K562 (cell line): ENCODE measurements around the gene GYS1. TPM values are rescaled to one million over a fixed set of nuclear protein-coding genes. Genes with fewer than 3 reads are reported as not detected.

Experiments
- GTF2F1 ChIP-seq: IDR thresholded peaks from 2 replicates; pipeline ENCODE4 v1.6.1; 2011; ENCODE audit warnings: low read depth, low read length, improper control_type of control experiment
- JUN ChIP-seq, 2 experiments: sonication (generic) in 1 of 2; formaldehyde crosslinking in 1 of 2; IDR thresholded peaks; 2 replicates each; pipeline versions ENCODE4 v1.6.1 to v1.8.0; 2012 to 2022; ENCODE audit warnings: borderline replicate concordance in 2 of 2, mild to moderate bottlenecking in 2 of 2, improper control_type of control experiment in 1 of 2, low read depth in 1 of 2, low read length in 1 of 2, missing genetic modification reagents in 1 of 2
- KHSRP ChIP-seq: fragments of 450-650 bp; IDR thresholded peaks from 2 replicates; pipeline ENCODE4 v1.6.1; 2017
- NELFE ChIP-seq: IDR thresholded peaks from 2 replicates; pipeline ENCODE4 v1.6.1; 2011; ENCODE audit warnings: mild to moderate bottlenecking; ENCODE audit not compliant: insufficient read depth, insufficient read length
- NR1H2 ChIP-seq: sonication (generic); formaldehyde crosslinking; IDR thresholded peaks from 2 replicates; pipeline ENCODE4 v1.4.0; 2020; ENCODE audit warnings: mild to moderate bottlenecking, missing genetic modification reagents
- NR2C1 ChIP-seq, 2 experiments: fragments of 450-650 bp; IDR thresholded peaks; 2 replicates each; pipeline ENCODE4 v1.6.1; 2017; ENCODE audit warnings: mild to moderate bottlenecking in 2 of 2, antibody characterized with exemption in 1 of 2, inconsistent platforms in 1 of 2, missing compliant biosample characterization in 1 of 2, missing genetic modification characterization in 1 of 2
- PCBP1 ChIP-seq: fragments of 200-400 bp; formaldehyde crosslinking; IDR thresholded peaks from 2 replicates; pipeline ENCODE4 v1.6.1; 2018; ENCODE audit warnings: mild to moderate bottlenecking, low read depth, low read length; ENCODE audit not compliant: poor library complexity, severe bottlenecking
- RBFOX2 ChIP-seq: fragments of 200-400 bp; formaldehyde crosslinking; IDR thresholded peaks from 2 replicates; pipeline ENCODE4 v1.6.1; 2017; ENCODE audit warnings: low read depth, mild to moderate bottlenecking, low read length, moderate library complexity
- RHOXF2B ChIP-seq: fragments of 250-450 bp; sonication (Bioruptor Pico); conservative IDR thresholded peaks from 2 replicates; pipeline ENCODE4 v1.5.1; 2021
- SETDB1 ChIP-seq: IDR thresholded peaks from one replicate; pipeline ENCODE4 v1.6.1; 2012; ENCODE audit warnings: low read length, control low read depth, inconsistent platforms
- SLC30A9 ChIP-seq: fragments of 250-450 bp; sonication (Bioruptor Pico); IDR thresholded peaks from 2 replicates; pipeline ENCODE4 v1.8.0; 2022; ENCODE audit warnings: mild to moderate bottlenecking, moderate library complexity
- THRAP3 ChIP-seq: fragments of 450-650 bp; IDR thresholded peaks from 2 replicates; pipeline ENCODE4 v1.6.1; 2016; ENCODE audit warnings: mild to moderate bottlenecking, inconsistent platforms, borderline replicate concordance
- WHSC1 ChIP-seq: IDR thresholded peaks from one replicate; pipeline ENCODE4 v1.6.1; 2012; ENCODE audit warnings: low read length, control low read depth, inconsistent platforms
- ZFP30 ChIP-seq: fragments of 250-450 bp; sonication (Bioruptor Pico); IDR thresholded peaks from 2 replicates; pipeline ENCODE4 v1.8.0; 2022; ENCODE audit warnings: moderate library complexity, mild to moderate bottlenecking, inconsistent platforms, borderline replicate concordance
- ZFPM2 ChIP-seq: fragments of 250-450 bp; sonication (Bioruptor Pico); IDR thresholded peaks from 2 replicates; pipeline ENCODE4 v1.5.1; 2022; ENCODE audit warnings: mild to moderate bottlenecking
- ZNF146 ChIP-seq: IDR thresholded peaks from one replicate; pipeline ENCODE4 v1.6.1; 2018; ENCODE audit warnings: missing compliant biosample characterization; ENCODE audit not compliant: unreplicated experiment
- ZNF24 ChIP-seq: fragments of 450-650 bp; IDR thresholded peaks from 2 replicates; pipeline ENCODE4 v1.6.1; 2016
- ZNF263 ChIP-seq: sonication (generic); formaldehyde crosslinking; IDR thresholded peaks from 2 replicates; pipeline ENCODE4 v1.8.0; 2022; ENCODE audit warnings: mild to moderate bottlenecking, missing genetic modification reagents, borderline replicate concordance
- polyA plus RNA-seq, 8 experiments: library from polyadenylated mRNA; depleted of rRNA in 4 of 8; stranded (reverse) in 5 of 8; unstranded in 3 of 8; fragments of >200 nt; fragmentation: Nextera tagmentation in 2 of 8; fragmentation: Illumina TruSeq in 1 of 8; extraction: Ambion mirVana in 2 of 8; extraction: Trizol in 1 of 8; gene quantifications; 2 replicates each; pipeline versions ENCODE4 v1.2.1 to v1.2.3, GENCODE V29; 2011 to 2014; ENCODE audit warnings: inconsistent platforms in 1 of 8, missing spikeins in 1 of 8
- total RNA-seq, 7 experiments: library from RNA; depleted of rRNA in 6 of 7; stranded (reverse); fragments of >200 nt in 6 of 7; fragmentation: Illumina TruSeq in 2 of 7; extraction: Trizol in 2 of 7; gene quantifications; 2 replicates each; pipeline versions ENCODE4 v1.2.1 to v1.2.3, GENCODE V29; 2011 to 2021; ENCODE audit warnings: low replicate concordance in 1 of 7
- TF ChIP-seq, protein P1 (sequence below): fragments of 450-650 bp; formaldehyde crosslinking; IDR thresholded peaks from 2 replicates; pipeline ENCODE4 v1.4.0; 2020; ENCODE audit warnings: mild to moderate bottlenecking, mixed read lengths
- TF ChIP-seq, protein P2 (sequence below): fragments of 250-450 bp; sonication (Bioruptor Pico); IDR thresholded peaks from 2 replicates; pipeline ENCODE4 v1.5.0; 2020; ENCODE audit warnings: mild to moderate bottlenecking
- TF ChIP-seq, protein P3 (sequence below): IDR thresholded peaks from 2 replicates; pipeline ENCODE4 v1.6.1; 2011; ENCODE audit warnings: borderline replicate concordance, low read depth, mild to moderate bottlenecking, moderate library complexity, low read length; ENCODE audit not compliant: insufficient read depth, poor library complexity, severe bottlenecking
- TF ChIP-seq, protein P4 (sequence below), 2 experiments: fragments of 250-450 bp in 1 of 2; fragments of 450-650 bp in 1 of 2; sonication (Bioruptor Pico) in 1 of 2; IDR thresholded peaks; 2 replicates each; pipeline versions ENCODE4 v1.6.1 to v1.8.0; 2016 to 2021; ENCODE audit warnings: mild to moderate bottlenecking in 2 of 2, moderate library complexity in 2 of 2, missing compliant biosample characterization in 1 of 2, missing genetic modification characterization in 1 of 2

Gene GYS1
- total and polyA plus RNA-seq, 9 of the 15 experiments (the other 6 are each of a cell fraction or from before 2014, with no cell fraction given): 1.9 to 31.1 (median 15.2) TPM

DNA sequence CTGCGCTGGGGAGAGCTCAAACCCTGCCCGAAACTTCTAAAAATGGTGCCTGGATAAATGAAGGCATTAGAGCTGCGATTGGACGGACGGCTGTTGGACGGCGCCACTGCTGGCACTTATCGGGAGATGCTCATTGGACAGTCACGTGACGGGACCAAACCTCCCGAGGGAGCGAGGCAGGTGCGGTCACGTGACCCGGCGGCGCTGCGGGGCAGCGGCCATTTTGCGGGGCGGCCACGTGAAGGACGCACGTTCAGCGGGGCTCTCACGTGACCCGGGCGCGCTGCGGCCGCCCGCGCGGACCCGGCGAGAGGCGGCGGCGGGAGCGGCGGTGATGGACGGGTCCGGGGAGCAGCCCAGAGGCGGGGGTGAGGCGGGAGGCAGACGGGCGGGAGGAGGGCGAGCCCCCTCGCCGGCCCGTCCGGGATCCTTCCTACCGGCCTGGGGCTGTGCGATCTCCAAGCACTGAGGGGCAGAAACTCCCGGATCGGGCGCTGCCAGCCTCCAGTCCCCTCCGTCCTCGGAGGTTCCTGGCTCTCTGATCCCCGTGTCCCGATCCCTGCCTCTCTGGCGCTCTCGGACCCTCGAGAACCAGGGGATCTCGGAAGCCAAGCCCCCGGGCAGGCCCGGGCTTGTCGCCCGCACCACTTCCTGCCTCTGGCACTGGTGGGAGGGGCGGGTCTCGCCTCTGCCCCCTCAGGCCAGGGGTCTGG is 38.4 kb downstream of the GYS1 start, which contains the start of gene BAX (continued):
- TF ChIP-seq, protein P1, sequence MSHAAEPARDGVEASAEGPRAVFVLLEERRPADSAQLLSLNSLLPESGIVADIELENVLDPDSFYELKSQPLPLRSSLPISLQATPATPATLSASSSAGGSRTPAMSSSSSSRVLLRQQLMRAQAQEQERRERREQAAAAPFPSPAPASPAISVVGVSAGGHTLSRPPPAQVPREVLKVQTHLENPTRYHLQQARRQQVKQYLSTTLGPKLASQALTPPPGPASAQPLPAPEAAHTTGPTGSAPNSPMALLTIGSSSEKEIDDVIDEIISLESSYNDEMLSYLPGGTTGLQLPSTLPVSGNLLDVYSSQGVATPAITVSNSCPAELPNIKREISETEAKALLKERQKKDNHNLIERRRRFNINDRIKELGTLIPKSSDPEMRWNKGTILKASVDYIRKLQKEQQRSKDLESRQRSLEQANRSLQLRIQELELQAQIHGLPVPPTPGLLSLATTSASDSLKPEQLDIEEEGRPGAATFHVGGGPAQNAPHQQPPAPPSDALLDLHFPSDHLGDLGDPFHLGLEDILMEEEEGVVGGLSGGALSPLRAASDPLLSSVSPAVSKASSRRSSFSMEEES: peak; percentile 100
- TF ChIP-seq ZNF146: no peak
- TF ChIP-seq, protein P2, sequence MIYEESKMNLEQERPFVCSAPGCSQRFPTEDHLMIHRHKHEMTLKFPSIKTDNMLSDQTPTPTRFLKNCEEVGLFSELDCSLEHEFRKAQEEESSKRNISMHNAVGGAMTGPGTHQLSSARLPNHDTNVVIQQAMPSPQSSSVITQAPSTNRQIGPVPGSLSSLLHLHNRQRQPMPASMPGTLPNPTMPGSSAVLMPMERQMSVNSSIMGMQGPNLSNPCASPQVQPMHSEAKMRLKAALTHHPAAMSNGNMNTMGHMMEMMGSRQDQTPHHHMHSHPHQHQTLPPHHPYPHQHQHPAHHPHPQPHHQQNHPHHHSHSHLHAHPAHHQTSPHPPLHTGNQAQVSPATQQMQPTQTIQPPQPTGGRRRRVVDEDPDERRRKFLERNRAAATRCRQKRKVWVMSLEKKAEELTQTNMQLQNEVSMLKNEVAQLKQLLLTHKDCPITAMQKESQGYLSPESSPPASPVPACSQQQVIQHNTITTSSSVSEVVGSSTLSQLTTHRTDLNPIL: no peak
- TF ChIP-seq, protein P3, sequence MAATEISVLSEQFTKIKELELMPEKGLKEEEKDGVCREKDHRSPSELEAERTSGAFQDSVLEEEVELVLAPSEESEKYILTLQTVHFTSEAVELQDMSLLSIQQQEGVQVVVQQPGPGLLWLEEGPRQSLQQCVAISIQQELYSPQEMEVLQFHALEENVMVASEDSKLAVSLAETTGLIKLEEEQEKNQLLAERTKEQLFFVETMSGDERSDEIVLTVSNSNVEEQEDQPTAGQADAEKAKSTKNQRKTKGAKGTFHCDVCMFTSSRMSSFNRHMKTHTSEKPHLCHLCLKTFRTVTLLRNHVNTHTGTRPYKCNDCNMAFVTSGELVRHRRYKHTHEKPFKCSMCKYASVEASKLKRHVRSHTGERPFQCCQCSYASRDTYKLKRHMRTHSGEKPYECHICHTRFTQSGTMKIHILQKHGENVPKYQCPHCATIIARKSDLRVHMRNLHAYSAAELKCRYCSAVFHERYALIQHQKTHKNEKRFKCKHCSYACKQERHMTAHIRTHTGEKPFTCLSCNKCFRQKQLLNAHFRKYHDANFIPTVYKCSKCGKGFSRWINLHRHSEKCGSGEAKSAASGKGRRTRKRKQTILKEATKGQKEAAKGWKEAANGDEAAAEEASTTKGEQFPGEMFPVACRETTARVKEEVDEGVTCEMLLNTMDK: peak; percentile 75
- peak; percentile 66 for TF ChIP-seq PCBP1
- no peak for TF ChIP-seq KHSRP
- no peak for TF ChIP-seq THRAP3
- TF ChIP-seq, protein P4, sequence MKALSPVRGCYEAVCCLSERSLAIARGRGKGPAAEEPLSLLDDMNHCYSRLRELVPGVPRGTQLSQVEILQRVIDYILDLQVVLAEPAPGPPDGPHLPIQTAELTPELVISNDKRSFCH (CRISPR knock-in tag; IDR thresholded peaks at IDR 0.05): no peak
- TF ChIP-seq, protein P4 (tag; IDR thresholded peaks at IDR 0.05): peak; percentile 89
- peak; percentile 90; the same call in 1 of the 2 replicates for TF ChIP-seq GTF2F1
- peak; percentile 92; the same call in 1 of the 2 replicates for TF ChIP-seq RHOXF2B (CRISPR knock-in tag)
- peak; percentile 59 for TF ChIP-seq SETDB1
- no peak for TF ChIP-seq ZFP30 (CRISPR knock-in tag)
- peak; percentile 80 for TF ChIP-seq NR2C1 (IDR thresholded peaks at IDR 0.05)
- TF ChIP-seq NR2C1 (tag; IDR thresholded peaks at IDR 0.05): peak; percentile 47; the same call in 1 of the 2 replicates
- peak; percentile 34; the same call in 1 of the 2 replicates for TF ChIP-seq ZNF263 (CRISPR knock-in tag)
- TF ChIP-seq ZNF24: no peak
- no peak for TF ChIP-seq NELFE
- TF ChIP-seq WHSC1: no peak
- TF ChIP-seq SLC30A9: no peak
- TF ChIP-seq RBFOX2: peak; percentile 86
- TF ChIP-seq ZFPM2 (CRISPR knock-in tag): no peak
- TF ChIP-seq NR1H2: no peak
- peak; percentile 92; the same call in 1 of the 2 replicates for TF ChIP-seq JUN (IDR thresholded peaks at IDR 0.05; ENCODE audit: borderline replicate concordance, low read depth, low read length)
- TF ChIP-seq JUN (CRISPR knock-in tag; IDR thresholded peaks at IDR 0.05; ENCODE audit: borderline replicate concordance): no peak
